Raji (cell line): ENCODE data around the gene ZNF512.

Source experiments
- POLR2A ChIP-seq: IDR thresholded peaks from 2 replicates; pipeline ENCODE4 v1.6.1; 2011; ENCODE audit warnings: low read depth, low read length, control low read depth; ENCODE audit not compliant: insufficient read depth

Gene ZNF512

DNA sequence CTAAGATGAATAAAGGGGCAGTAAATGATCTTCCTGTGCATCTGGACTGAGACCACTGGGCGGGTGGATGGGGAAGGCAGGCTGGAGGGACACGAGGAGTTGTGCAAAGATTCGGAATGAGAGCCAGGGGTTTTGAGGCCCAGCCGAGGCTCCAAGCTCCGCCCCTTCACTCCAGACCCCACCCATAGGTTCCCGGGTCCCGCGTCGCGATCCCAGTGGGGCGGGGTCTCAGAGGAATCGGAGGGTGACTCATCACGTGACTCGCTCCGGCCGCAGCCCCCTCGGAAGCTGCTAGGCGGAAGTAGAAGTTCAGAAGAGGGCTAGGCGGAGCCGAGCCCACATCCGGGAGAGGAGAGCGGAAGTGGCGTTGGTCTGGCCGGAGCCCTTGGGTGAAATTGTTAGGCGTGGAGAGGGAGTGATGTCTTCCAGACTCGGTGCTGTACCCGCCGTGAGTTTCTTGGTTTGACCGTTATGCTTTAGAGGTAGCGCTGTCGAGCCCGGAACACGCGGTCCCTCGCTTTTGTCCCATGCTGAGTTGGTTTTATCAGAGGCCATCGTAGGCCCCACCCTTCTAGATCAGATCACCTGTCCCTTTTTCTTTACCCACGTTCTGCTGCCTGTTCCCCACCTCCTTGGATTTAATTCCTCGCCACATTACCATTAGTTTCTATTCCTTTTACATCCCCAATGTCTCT, at the start of gene ZNF512:
TSS of gene ZNF512 (plus strand) at position 348 of the 695 bp plus-strand sequence. CDS start at position 419, 71 bp downstream.
- peak; percentile 89 for TF ChIP-seq POLR2A

DNA sequence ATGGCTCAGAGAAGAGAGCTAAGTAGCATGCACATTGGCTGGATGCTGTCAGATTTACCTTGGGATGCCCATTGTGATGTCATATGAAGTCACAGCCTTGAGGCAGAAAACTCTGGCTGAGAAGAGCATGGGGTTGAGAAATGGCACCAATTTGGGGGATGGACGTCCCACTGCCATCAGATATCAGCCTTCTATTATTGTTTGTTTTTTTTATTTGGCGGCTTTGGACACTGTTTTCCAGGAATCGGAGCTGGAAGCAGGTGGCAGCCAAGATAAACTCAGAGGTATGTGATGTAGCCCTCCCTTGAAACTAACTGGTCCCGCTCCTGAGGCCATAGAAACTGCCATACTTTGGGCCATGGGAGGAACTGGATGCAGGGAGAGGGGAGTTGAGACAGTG, 45.6 kb upstream of the ZNF512 start:
- TF ChIP-seq POLR2A = no peak

DNA sequence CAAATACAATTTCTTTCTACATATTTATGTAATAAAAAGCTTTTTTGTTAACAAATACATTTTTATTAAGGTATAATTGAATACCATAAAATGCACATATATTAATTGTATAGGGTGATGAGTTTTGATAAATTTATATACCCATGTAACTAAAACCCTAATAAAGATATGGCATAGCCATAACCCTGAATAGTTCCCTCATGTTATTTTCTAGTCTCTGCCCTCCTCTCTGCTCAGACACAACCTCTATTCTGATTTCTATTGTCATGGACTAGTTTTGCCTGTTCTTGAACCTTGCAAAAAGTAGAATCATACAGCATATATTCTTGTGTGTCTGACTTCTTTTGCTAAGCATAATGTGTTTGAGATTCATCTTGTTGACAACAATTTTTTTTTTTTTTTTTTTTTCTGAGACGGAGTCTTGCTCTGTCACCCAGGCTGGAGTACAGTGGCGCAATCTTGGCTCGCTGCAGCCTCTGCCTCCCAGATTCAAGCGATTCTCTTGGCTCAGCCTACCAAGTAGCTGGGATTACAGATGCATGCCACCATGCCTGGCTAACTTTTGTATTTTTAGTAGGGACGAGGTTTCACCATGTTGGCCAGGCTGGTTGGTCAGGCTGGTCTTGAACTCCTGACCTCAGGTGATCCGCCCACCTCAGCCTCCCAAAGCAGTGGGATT, 38.6 kb upstream of the ZNF512 start:
- TF ChIP-seq POLR2A = no peak

GRCh38 chr2:27545348-27546141, 37.3 kb upstream of the ZNF512 start:
- no peak for TF ChIP-seq POLR2A

DNA sequence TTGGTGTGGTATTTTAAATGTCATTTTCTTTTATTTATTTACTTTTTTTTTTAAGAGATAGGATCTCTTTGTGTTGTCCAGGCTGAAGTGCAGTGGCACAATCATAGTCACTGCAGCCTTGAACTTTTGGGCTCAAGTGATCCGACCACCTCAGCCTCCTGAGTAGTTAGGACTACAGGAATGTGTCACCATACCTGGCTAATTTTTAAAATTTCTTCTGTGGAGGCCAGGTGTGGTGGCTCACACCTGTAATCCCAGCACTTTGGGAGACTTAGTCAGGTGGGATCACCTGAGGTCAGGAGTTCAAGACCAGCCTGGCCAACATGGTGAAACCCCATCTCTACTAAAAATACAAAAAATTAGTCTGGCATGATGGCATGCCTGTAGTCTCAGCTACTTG, 33.5 kb upstream of the ZNF512 start:
- TF ChIP-seq POLR2A = no peak

GRCh38 chr2:27551514-27551913, 31.3 kb upstream of the ZNF512 start:
- no peak for TF ChIP-seq POLR2A

DNA sequence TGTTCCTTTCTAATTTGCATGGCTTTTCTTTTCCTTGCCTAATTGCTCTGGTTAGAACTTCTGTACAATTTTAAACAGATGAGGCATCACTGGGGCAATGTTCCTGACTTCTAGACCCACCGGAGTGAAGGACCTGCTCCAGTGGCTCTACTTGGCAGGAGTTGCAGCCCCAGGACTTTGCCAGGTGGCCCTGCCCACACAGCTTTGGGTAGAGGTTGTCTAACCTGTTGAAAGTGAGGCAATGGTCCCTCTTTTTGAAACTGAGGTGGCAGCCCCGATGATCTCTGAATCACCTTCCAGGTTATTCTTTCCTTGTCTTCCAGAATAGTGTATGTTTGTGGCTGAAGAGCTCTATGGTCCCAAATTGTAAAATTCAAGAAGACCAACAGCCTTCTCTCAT, 29.9 kb upstream of the ZNF512 start:
- no peak for TF ChIP-seq POLR2A

DNA sequence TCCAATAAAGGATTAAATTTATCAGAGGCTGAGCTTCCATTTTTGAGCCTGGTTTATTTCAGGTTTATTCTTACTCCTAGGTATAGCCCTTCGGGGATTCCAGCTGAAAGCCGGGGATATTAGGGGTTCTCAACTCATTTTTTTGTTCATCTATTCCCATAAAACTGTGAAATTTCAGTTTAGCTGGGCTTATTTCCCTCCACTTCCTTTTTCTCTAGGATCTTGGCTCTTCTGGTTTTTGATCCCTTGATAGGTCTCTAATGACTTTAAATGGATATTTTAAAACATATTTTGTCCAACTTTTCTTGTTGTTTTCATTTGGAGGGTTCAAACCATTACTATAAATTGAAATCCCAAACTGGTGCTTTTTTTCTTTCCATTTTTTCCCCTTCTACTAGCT, 23.6 kb upstream of the ZNF512 start:
- TF ChIP-seq POLR2A = no peak

GRCh38 chr2:27561060-27561459, 21.8 kb upstream of the ZNF512 start:
- no peak for TF ChIP-seq POLR2A

GRCh38 chr2:27566628-27567027, 16.2 kb upstream of the ZNF512 start:
- no peak for TF ChIP-seq POLR2A

- TF ChIP-seq POLR2A = no peak
These were observed 13.4 kb upstream of the ZNF512 start for GRCh38 chr2:27569398-27569797.

- no peak for TF ChIP-seq POLR2A
These were observed 11.6 kb upstream of the ZNF512 start for GRCh38 chr2:27571197-27571596.

- no peak for TF ChIP-seq POLR2A
These were observed 11.2 kb upstream of the ZNF512 start for GRCh38 chr2:27571681-27572080.

DNA sequence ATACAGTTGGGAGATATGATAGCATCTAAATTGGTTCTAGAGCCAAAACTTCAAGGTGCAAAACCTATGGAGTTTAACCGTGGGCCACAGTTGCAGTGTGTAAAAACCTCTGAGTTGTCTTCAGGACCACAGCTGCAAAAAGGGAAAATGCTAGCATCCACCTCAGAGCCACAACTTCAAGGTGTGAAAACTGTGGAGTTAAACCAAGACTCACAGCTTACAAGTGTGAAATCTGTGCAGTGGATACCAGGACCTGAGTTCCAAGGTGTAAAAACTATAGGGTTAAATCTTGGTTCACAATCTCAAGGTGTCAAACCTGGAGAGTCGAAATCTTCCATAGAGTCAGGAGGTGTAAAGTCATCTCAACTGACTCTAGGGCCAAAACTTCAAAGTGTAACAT, 10.4 kb upstream of the ZNF512 start:
- TF ChIP-seq POLR2A = no peak

DNA sequence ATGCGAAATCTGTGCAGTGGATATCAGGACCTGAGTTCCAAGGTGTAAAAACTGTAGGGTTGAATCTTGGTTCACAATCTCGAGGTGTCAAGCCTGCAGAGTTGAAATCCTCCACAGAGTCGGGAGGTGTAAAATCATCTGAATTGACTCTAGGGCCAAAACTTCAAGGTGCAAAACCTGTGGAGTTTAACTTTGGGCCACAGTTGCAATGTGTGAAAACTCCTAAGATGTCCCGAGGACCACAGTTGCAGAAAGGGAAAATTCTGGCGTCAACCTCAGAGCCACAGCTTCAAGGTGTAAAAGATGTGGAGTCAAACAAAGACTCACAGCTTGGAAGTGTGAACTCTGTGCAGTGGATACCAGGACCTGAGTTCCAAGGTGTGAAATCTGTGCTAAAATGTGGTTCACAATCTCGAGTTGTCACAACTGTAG, 9.8 kb upstream of the ZNF512 start:
- no peak for TF ChIP-seq POLR2A

GRCh38 chr2:27573452-27573851, 9.4 kb upstream of the ZNF512 start:
- TF ChIP-seq POLR2A = no peak
